ENCODE results near the gene SLC1A3. TPM values are rescaled to one million over a fixed set of nuclear protein-coding genes. Genes with fewer than 3 reads are reported as not detected.

The SLC1A3 gene
- total RNA-seq, 1 experiment from 2014 or later = 0.03 TPM

GRCh38 chr5:36614657-36615308 lies 8.4 kb downstream of the SLC1A3 start:
- no peaks in the 10 kb centered on the region for H3K9me3 ChIP-seq
- no peak for DNase-seq
- no peaks in the 10 kb centered on the region for H3K27me3 ChIP-seq
- no peak overlapping the region for H3K4me3 ChIP-seq
- no peaks in the 10 kb centered on the region for H3K36me3 ChIP-seq

GRCh38 chr5:36619012-36619635 lies 12.7 kb downstream of the SLC1A3 start:
- H3K36me3 ChIP-seq = no peaks in the 10 kb centered on the region
- H3K27me3 ChIP-seq = no peaks in the 10 kb centered on the region
- DNase-seq = no peak
- no peak overlapping the region for H3K4me3 ChIP-seq
- no peaks in the 10 kb centered on the region for H3K9me3 ChIP-seq

- Histone ChIP-seq H3K4me3 (no peak overlapping the region), H3K9me3 (no peaks in the 10 kb centered on the region), H3K27me3 (no peaks in the 10 kb centered on the region), H3K36me3 (no peaks in the 10 kb centered on the region)
- no peak for DNase-seq
Measured at GRCh38 chr5:36621985-36622384, 15.6 kb downstream of the SLC1A3 start.

GRCh38 chr5:36623832-36624231 lies 17.4 kb downstream of the SLC1A3 start:
- no peak for DNase-seq
- no peaks in the 10 kb centered on the region for H3K27me3 ChIP-seq
- no peaks in the 10 kb centered on the region for H3K36me3 ChIP-seq
- no peaks in the 10 kb centered on the region for H3K9me3 ChIP-seq
- H3K4me3 ChIP-seq = no peak overlapping the region

- Histone ChIP-seq H3K27me3 (no peaks in the 10 kb centered on the region), H3K36me3 (no peaks in the 10 kb centered on the region), H3K4me3 (no peak overlapping the region), H3K9me3 (no peaks in the 10 kb centered on the region)
- DNase-seq = peak; percentile 30
Measured at GRCh38 chr5:36624277-36624676, 17.9 kb downstream of the SLC1A3 start.

GRCh38 chr5:36628695-36629094 lies 22.3 kb downstream of the SLC1A3 start:
- H3K9me3 ChIP-seq = no peaks in the 10 kb centered on the region
- no peak for DNase-seq
- no peaks in the 10 kb centered on the region for H3K27me3 ChIP-seq
- no peak overlapping the region for H3K4me3 ChIP-seq
- no peaks in the 10 kb centered on the region for H3K36me3 ChIP-seq

GRCh38 chr5:36629729-36630128 lies 23.3 kb downstream of the SLC1A3 start:
- Histone ChIP-seq H3K9me3 (no peaks in the 10 kb centered on the region), H3K36me3 (no peaks in the 10 kb centered on the region), H3K4me3 (no peak overlapping the region), H3K27me3 (no peaks in the 10 kb centered on the region)
- no peak for DNase-seq

- no peak overlapping the region for H3K4me3 ChIP-seq
- no peaks in the 10 kb centered on the region for H3K36me3 ChIP-seq
- H3K27me3 ChIP-seq = no peaks in the 10 kb centered on the region
- DNase-seq = no peak
- H3K9me3 ChIP-seq = no peaks in the 10 kb centered on the region
Measured at GRCh38 chr5:36630201-36631145, 24.1 kb downstream of the SLC1A3 start.

GRCh38 chr5:36631154-36631553 lies 24.7 kb downstream of the SLC1A3 start:
- H3K4me3 ChIP-seq = no peak overlapping the region
- no peak for DNase-seq
- no peaks in the 10 kb centered on the region for H3K27me3 ChIP-seq
- no peaks in the 10 kb centered on the region for H3K9me3 ChIP-seq
- H3K36me3 ChIP-seq = no peaks in the 10 kb centered on the region

GRCh38 chr5:36631620-36632362 lies 25.4 kb downstream of the SLC1A3 start:
- H3K36me3 ChIP-seq = no peaks in the 10 kb centered on the region
- no peak overlapping the region for H3K4me3 ChIP-seq
- no peak for DNase-seq

GRCh38 chr5:36632363-36632664 lies 25.9 kb downstream of the SLC1A3 start:
- no peak overlapping the region for H3K4me3 ChIP-seq
- no peak for DNase-seq
- H3K9me3 ChIP-seq = no peaks in the 10 kb centered on the region
- no peaks in the 10 kb centered on the region for H3K27me3 ChIP-seq
- no peaks in the 10 kb centered on the region for H3K36me3 ChIP-seq

More at GRCh38 chr5:36631620-36632362, 25.4 kb downstream of the SLC1A3 start:
- no peaks in the 10 kb centered on the region for H3K9me3 ChIP-seq
- H3K27me3 ChIP-seq = no peaks in the 10 kb centered on the region

- Histone ChIP-seq H3K9me3 (no peaks in the 10 kb centered on the region), H3K4me3 (no peak overlapping the region), H3K27me3 (no peaks in the 10 kb centered on the region), H3K36me3 (no peaks in the 10 kb centered on the region)
- no peak for DNase-seq
Measured at GRCh38 chr5:36635721-36636390, 29.4 kb downstream of the SLC1A3 start.

- no peak for DNase-seq
Measured at GRCh38 chr5:36637101-36637500, 30.7 kb downstream of the SLC1A3 start.

GRCh38 chr5:36637516-36637915 lies 31.1 kb downstream of the SLC1A3 start:
- no peak for DNase-seq
- Histone ChIP-seq H3K4me3 (no peak overlapping the region), H3K9me3 (no peaks in the 10 kb centered on the region), H3K27me3 (no peaks in the 10 kb centered on the region), H3K36me3 (no peaks in the 10 kb centered on the region)

More at GRCh38 chr5:36637101-36637500, 30.7 kb downstream of the SLC1A3 start:
- no peaks in the 10 kb centered on the region for H3K27me3 ChIP-seq
- no peaks in the 10 kb centered on the region for H3K36me3 ChIP-seq
- no peaks in the 10 kb centered on the region for H3K9me3 ChIP-seq
- H3K4me3 ChIP-seq = no peak overlapping the region

GRCh38 chr5:36638056-36638455 lies 31.6 kb downstream of the SLC1A3 start:
- H3K36me3 ChIP-seq = no peaks in the 10 kb centered on the region
- H3K27me3 ChIP-seq = no peaks in the 10 kb centered on the region
- no peaks in the 10 kb centered on the region for H3K9me3 ChIP-seq

GRCh38 chr5:36640949-36641348 lies 34.5 kb downstream of the SLC1A3 start:
- no peaks in the 10 kb centered on the region for H3K9me3 ChIP-seq
- H3K36me3 ChIP-seq = no peaks in the 10 kb centered on the region
- no peak for DNase-seq
- no peak overlapping the region for H3K4me3 ChIP-seq
- no peaks in the 10 kb centered on the region for H3K27me3 ChIP-seq

More at GRCh38 chr5:36638056-36638455, 31.6 kb downstream of the SLC1A3 start:
- no peak overlapping the region for H3K4me3 ChIP-seq
- no peak for DNase-seq
